ENCODE data around the gene OS9. TPM values are rescaled to one million over a fixed set of nuclear protein-coding genes. Genes with fewer than 3 reads are reported as not detected.

Gene OS9
- total and polyA plus RNA-seq, 9 of the 15 experiments (the other 6 are each of a cell fraction or from before 2014, with no cell fraction given), result 4.6 to 105 (median 89.5) TPM

- TF ChIP-seq MNT (conservative IDR thresholded peaks at IDR 0.05), result peak in 1 of 2 experiments; percentile 25; a peak in 1 of 4 replicates
- TF ChIP-seq PCBP1 (IDR thresholded peaks at IDR 0.05; ENCODE audit: low read depth, low read length, poor library complexity, severe bottlenecking), result peak; percentile 55
- peak; percentile 45; the same call in 1 of the 2 replicates for TF ChIP-seq KLF16 (IDR thresholded peaks at IDR 0.05)
- TF ChIP-seq ETV1 (tag; conservative IDR thresholded peaks at IDR 0.05; ENCODE audit: low read depth), result peak; percentile 74
- peak in 1 of 2 experiments; percentile 30; a peak in 1 of 4 replicates for TF ChIP-seq ZMIZ1 (IDR thresholded peaks at IDR 0.05; ENCODE audit: low read depth in 2 of 2, low read length in 2 of 2)
- peak; percentile 15; the same call in 1 of the 2 replicates for TF ChIP-seq NFIC (IDR thresholded peaks at IDR 0.05)
- peak in 1 of 2 experiments; percentile 27; a peak in 1 of 4 replicates for TF ChIP-seq SIN3A (IDR thresholded peaks at IDR 0.05; ENCODE audit: borderline replicate concordance in 2 of 2, control insufficient read depth in 1 of 2, low read depth in 2 of 2, low read length in 2 of 2)
These were observed 42.2 kb downstream of the OS9 start (continued) for GRCh38 chr12:57735952-57736740.
